ENCODE data around the gene ECM2. TPM values are rescaled to one million over a fixed set of nuclear protein-coding genes. Genes with fewer than 3 reads are reported as not detected.

ECM2 gene
- total and polyA plus RNA-seq, 8 donors: 3.8 to 51.2 (median 41.3) TPM

GRCh38 chr9:92564504-92564903 is 28.7 kb upstream of the ECM2 start:
- peak; percentile 47 for ATAC-seq
- no peak for TF ChIP-seq CTCF (IDR thresholded peaks at IDR 0.05)
- Histone ChIP-seq H3K27me3 (no peaks in the 10 kb centered on the region), H3K4me3 (no peak overlapping the region), H3K9me3 (peaks cover 0 to 14% of the 10 kb centered on the region in 2 donors), H3K4me1 (no peaks in the 10 kb centered on the region), H3K36me3 (no peaks in the 10 kb centered on the region), H3K27ac (peak overlapping the region in 1 of 2 donors; percentile 79)
- no peak for DNase-seq
- intact Hi-C loops (cut with DNase I): no loop called here

- ATAC-seq (peak; percentile 15), DNase-seq (peak in 2 of 4 donors; percentile 49 to 59)
- Histone ChIP-seq H3K9me3 (peaks cover 0 to 14% of the 10 kb centered on the region in 2 donors), H3K27me3 (no peaks in the 10 kb centered on the region), H3K4me3 (no peak overlapping the region), H3K4me1 (no peaks in the 10 kb centered on the region), H3K27ac (peak overlapping the region in 1 of 2 donors; percentile 79), H3K36me3 (no peaks in the 10 kb centered on the region)
- TF ChIP-seq CTCF (IDR thresholded peaks at IDR 0.05): no peak
- intact Hi-C loops (cut with DNase I): no loop called here
Measured at GRCh38 chr9:92563116-92564100, 27.6 kb upstream of the ECM2 start.

- Histone ChIP-seq H3K4me1 (no peaks in the 10 kb centered on the region), H3K4me3 (no peak overlapping the region), H3K9me3 (peaks cover 0 to 10% of the 10 kb centered on the region in 2 donors), H3K27me3 (no peaks in the 10 kb centered on the region), H3K27ac (peak overlapping the region in 1 of 2 donors; percentile 79), H3K36me3 (no peaks in the 10 kb centered on the region)
- TF ChIP-seq CTCF (IDR thresholded peaks at IDR 0.05): no peak
- intact Hi-C loops (cut with DNase I): no loop called here
- ATAC-seq: peak; percentile 51
- peak in 2 of 4 donors; percentile 29 to 36 for DNase-seq
Measured at GRCh38 chr9:92562461-92562967, 26.7 kb upstream of the ECM2 start.

GRCh38 chr9:92561374-92562330 is 25.9 kb upstream of the ECM2 start:
- H3K27ac ChIP-seq: peak overlapping the region in 1 of 2 donors; percentile 72
- no peaks in the 10 kb centered on the region for H3K27me3 ChIP-seq
- H3K4me1 ChIP-seq: no peaks in the 10 kb centered on the region
- intact Hi-C loops (cut with DNase I): no loop called here
- no peak overlapping the region for H3K4me3 ChIP-seq
- peaks cover 0 to 7% of the 10 kb centered on the region in 2 donors for H3K9me3 ChIP-seq
- H3K36me3 ChIP-seq: no peaks in the 10 kb centered on the region
- DNase-seq: peak in 1 of 4 donors; percentile 23
- no peak for ATAC-seq
- TF ChIP-seq CTCF (IDR thresholded peaks at IDR 0.05): no peak

Measured in left lung (tissue), 10 donors.